Mammary epithelial cell (primary cell): ENCODE results near the gene KIAA0319L.

ENCODE experiments used
- CTCF ChIP-seq, 2 donors: IDR thresholded peaks in 1 of 2; conservative IDR thresholded peaks in 1 of 2; 2 replicates each; pipeline ENCODE4 v1.5.1; 2011 to 2012; ENCODE audit warnings: inconsistent platforms in 2 of 2, low read length in 2 of 2, mild to moderate bottlenecking in 2 of 2, control low read depth in 1 of 2, low read depth in 1 of 2; ENCODE audit not compliant: insufficient read depth in 1 of 2; ENCODE audit errors: extremely low read depth in 1 of 2
- EZH2 ChIP-seq: IDR thresholded peaks from 2 replicates; pipeline ENCODE4 v1.6.1; 2012; ENCODE audit warnings: low read length, inconsistent platforms, borderline replicate concordance

DNA sequence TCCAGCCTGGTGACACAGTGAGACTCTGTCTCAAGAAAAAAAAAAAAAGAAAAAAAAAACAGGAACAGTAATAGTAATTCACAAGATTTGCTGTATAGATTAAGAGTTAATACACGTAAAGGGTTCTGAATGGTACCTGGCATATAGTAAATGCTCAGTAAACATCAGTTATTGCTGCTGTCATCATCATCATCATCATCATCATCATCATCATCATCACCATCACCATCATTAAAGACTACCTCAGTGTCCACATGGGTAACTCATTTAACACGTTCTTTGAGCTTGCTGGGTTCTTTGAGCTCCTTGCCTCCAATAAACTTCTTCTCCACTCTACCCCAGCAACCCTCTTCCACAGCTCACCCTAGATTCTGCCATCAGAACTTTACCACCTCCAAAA, 55.0 kb downstream of the KIAA0319L start:
- TF ChIP-seq CTCF (conservative IDR thresholded peaks at IDR 0.05 in 1 of 2, IDR thresholded peaks at IDR 0.05 in 1 of 2; ENCODE audit: extremely low read depth in 1 of 2, insufficient read depth in 1 of 2, low read depth in 1 of 2, low read length in 2 of 2), result no peak
- TF ChIP-seq EZH2, result no peak
